HL-60 (cell line): ENCODE results near the gene MILR1.

Experiments
- DNase-seq, 2 experiments: peaks; one replicate each; pipeline ENCODE4 v3.0.0-alpha.2; 2010 to 2020; ENCODE audit warnings: low read depth in 1 of 2, low spot score in 1 of 2
- H3K27ac ChIP-seq: fragments of 250-450 bp; sonication (Bioruptor Pico); replicated peaks from 2 replicates; pipeline ENCODE4 v1.5.1; 2020; ENCODE audit warnings: mild to moderate bottlenecking, moderate library complexity
- H3K27me3 ChIP-seq: fragments of 250-450 bp; sonication (Bioruptor Pico); 2 replicates; pipeline ENCODE4 v1.5.1; 2021; ENCODE audit warnings: mild to moderate bottlenecking, moderate library complexity; ENCODE audit not compliant: insufficient read depth, poor library complexity, severe bottlenecking
- H3K4me3 ChIP-seq: replicated peaks from 2 replicates; pipeline ENCODE4 v1.5.1; 2011; ENCODE audit warnings: mild to moderate bottlenecking, control low read depth, low read length; ENCODE audit not compliant: insufficient read depth
- CTCF ChIP-seq: IDR thresholded peaks from one replicate; pipeline ENCODE4 v1.5.1; 2011; ENCODE audit warnings: low read length, control low read depth, inconsistent platforms; ENCODE audit not compliant: insufficient read depth
- GABPA ChIP-seq: IDR thresholded peaks from 2 replicates; pipeline ENCODE4 v1.6.1; 2012; ENCODE audit warnings: low read depth
- POLR2AphosphoS5 ChIP-seq: IDR thresholded peaks from 2 replicates; pipeline ENCODE4 v1.6.1; 2012; ENCODE audit warnings: low read depth
- REST ChIP-seq: IDR thresholded peaks from 2 replicates; pipeline ENCODE4 v1.6.1; 2012; ENCODE audit warnings: low read depth; ENCODE audit not compliant: insufficient replicate concordance
- SPI1 ChIP-seq: IDR thresholded peaks from 2 replicates; pipeline ENCODE4 v1.6.1; 2012; ENCODE audit warnings: low read depth, mild to moderate bottlenecking, borderline replicate concordance

MILR1 gene

GRCh38 chr17:64484380-64484779 lies 35.5 kb downstream of the MILR1 start:
- no peak for TF ChIP-seq CTCF
- no peak for TF ChIP-seq GABPA
- TF ChIP-seq REST: no peak
- no peak for TF ChIP-seq POLR2AphosphoS5
- no peak for TF ChIP-seq SPI1
- no peak for DNase-seq
- Histone ChIP-seq H3K27ac (no peak overlapping the region), H3K27me3 (no peaks in the 10 kb centered on the region), H3K4me3 (no peak overlapping the region)

GRCh38 chr17:64488301-64488700 lies 39.4 kb downstream of the MILR1 start:
- TF ChIP-seq POLR2AphosphoS5 (no peak), CTCF (no peak), REST (no peak), GABPA (no peak), SPI1 (no peak)
- no peak overlapping the region for H3K27ac ChIP-seq
- DNase-seq: no peak
- no peaks in the 10 kb centered on the region for H3K27me3 ChIP-seq
- no peak overlapping the region for H3K4me3 ChIP-seq

- H3K4me3 ChIP-seq: no peak overlapping the region
- peak; percentile 39 to 68 for DNase-seq
- no peaks in the 10 kb centered on the region for H3K27me3 ChIP-seq
- TF ChIP-seq CTCF (peak; percentile 59), GABPA (no peak)
- H3K27ac ChIP-seq: no peak overlapping the region
Observed at GRCh38 chr17:64491034-64491860, 42.3 kb downstream of the MILR1 start.

GRCh38 chr17:64491994-64492393 lies 43.1 kb downstream of the MILR1 start:
- Histone ChIP-seq H3K27ac (no peak overlapping the region), H3K4me3 (no peak overlapping the region)
- TF ChIP-seq REST (no peak), POLR2AphosphoS5 (no peak), GABPA (no peak), CTCF (no peak), SPI1 (no peak)

More at GRCh38 chr17:64491994-64492393, 43.1 kb downstream of the MILR1 start:
- no peak for DNase-seq
- no peaks in the 10 kb centered on the region for H3K27me3 ChIP-seq
